Ovary (tissue), 9 donors: ENCODE results near the gene SIGLEC6. TPM values are rescaled to one million over a fixed set of nuclear protein-coding genes. Genes with fewer than 3 reads are reported as not detected.

Source experiments
- DNase-seq, 5 donors: peaks; one replicate each; pipeline ENCODE4 v3.0.0-alpha.2; 2019 to 2020
- H3K27ac ChIP-seq, 2 donors: fragments of 200-600 bp; one replicate each; pipeline versions ENCODE4 v1.5.1 to v1.8.0; 2019 to 2022
- H3K27me3 ChIP-seq: fragments of 200-600 bp; one replicate; pipeline ENCODE4 v1.8.0; 2022
- H3K36me3 ChIP-seq: fragments of 200-600 bp; sonication (generic); one replicate; pipeline ENCODE4 v1.5.1; 2019
- H3K4me1 ChIP-seq: one replicate; pipeline ENCODE4 v1.8.1; 2013; ENCODE audit warnings: mild to moderate bottlenecking, moderate library complexity; ENCODE audit not compliant: insufficient read depth
- H3K4me3 ChIP-seq: fragments of 200-600 bp; sonication (generic); one replicate; pipeline ENCODE4 v1.5.1; 2017
- H3K9me3 ChIP-seq, 2 donors: fragments of 200-600 bp in 1 of 2; sonication (generic) in 1 of 2; one replicate each; pipeline versions ENCODE4 v1.5.1 to v1.8.1; 2013 to 2019; ENCODE audit warnings: mild to moderate bottlenecking in 1 of 2, moderate library complexity in 1 of 2
- EP300 ChIP-seq: sonication (generic); formaldehyde crosslinking; IDR thresholded peaks from one replicate; pipeline ENCODE4 v1.6.1; 2017; ENCODE audit warnings: antibody characterized with exemption
- POLR2A ChIP-seq: fragments of 450-650 bp; IDR thresholded peaks from one replicate; pipeline ENCODE4 v1.6.1; 2017; ENCODE audit warnings: antibody characterized with exemption, mild to moderate bottlenecking, moderate library complexity
- WGBS, 3 donors: extraction: QIAGEN DNeasy Blood & Tissue Kit in 1 of 3; methylation state at CpG; one replicate each; pipeline versions ENCODE4 v1.1.5 to v1.1.7; 2013 to 2017; 5-methylcytosine and 5-hydroxymethylcytosine counted together
- intact Hi-C, 4 donors: fragments of 100-400 bp; cut with DNase I; formaldehyde crosslinking; loops; one replicate each; pipeline versions ENCODE4 v1.11.0 to v1.15.1; 2022 to 2023
- polyA plus RNA-seq, 2 donors: library from polyadenylated mRNA; stranded (reverse); fragments of 200-250 nt in 1 of 2; fragments of 350-450 nt in 1 of 2; fragmentation: Illumina TruSeq in 1 of 2; extraction: RNeasy Lipid Tissue Mini Kit (QIAGEN cat#74804) in 1 of 2; gene quantifications; one replicate each; pipeline ENCODE4 v1.2.3, GENCODE V29; 2013 to 2014
- total RNA-seq, 7 donors: library from RNA; depleted of rRNA in 2 of 7; stranded (reverse); fragments of >200 nt in 2 of 7; fragmentation: NEBNext Ultra II Directional in 3 of 7; extraction: Animal tissue kit (Norgen Biotek cat#: 25700) in 3 of 7; gene quantifications; one replicate each; pipeline versions ENCODE4 v1.1.0 to v1.2.4, GENCODE V29; 2016 to 2023
- TF ChIP-seq, protein P1 (sequence below), 3 donors: fragments of 450-650 bp in 2 of 3; fragments of 200-600 bp in 1 of 3; IDR thresholded peaks; one replicate each; pipeline versions ENCODE4 v1.5.1 to v1.8.0; 2016 to 2022; ENCODE audit warnings: antibody characterized with exemption in 3 of 3, mild to moderate bottlenecking in 1 of 3
- donor health status: DM: no; HTN: no; CAD: no; lungs with moderate emphysema.
- donor health status: DM: no; HTN: no; CAD: no.
- donor health status: Bipolar disorder and iron deficiency.
- donor health status: DM: yes; HTN: yes; CAD: no.
- donor health status: DM: no; HTN: no; CAD: no.
- donor health status: DM: yes; HTN: yes; CAD: no.

Gene SIGLEC6
- total and polyA plus RNA-seq, 9 donors, result 0.19 to 0.67 (median 0.42) TPM; not detected in 5

DNA sequence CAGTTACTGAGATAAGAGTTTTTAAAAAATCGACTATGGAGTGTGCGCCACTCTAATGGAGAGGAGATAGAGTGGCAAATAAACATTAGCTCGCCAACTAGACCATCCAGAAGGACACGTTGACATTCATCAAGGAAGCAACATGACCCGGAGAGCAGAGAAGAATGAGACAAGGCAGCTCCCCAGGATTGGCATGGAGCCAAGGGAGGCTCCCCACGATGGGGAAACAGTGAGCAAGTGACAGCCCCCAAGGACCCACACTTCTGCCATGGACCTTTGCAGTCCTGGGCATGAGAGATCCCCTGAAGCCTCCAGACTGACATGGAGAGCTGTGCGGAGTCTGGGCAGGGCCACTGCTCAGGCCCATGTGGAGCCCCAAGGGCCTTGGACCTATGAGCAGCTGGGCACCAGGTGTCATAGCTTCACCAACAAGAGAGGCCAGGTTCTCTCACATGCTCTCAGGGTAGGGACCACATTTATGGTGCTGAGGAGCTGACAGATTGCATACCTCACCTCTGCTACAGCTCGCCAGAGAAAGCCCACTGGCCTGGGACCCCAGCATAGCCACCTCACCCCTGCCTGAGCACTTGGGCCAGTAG lies 6.7 kb downstream of the SIGLEC6 start:
- Histone ChIP-seq H3K9me3 (no peaks in the 10 kb centered on the region), H3K27me3 (no peaks in the 10 kb centered on the region), H3K4me3 (no peak overlapping the region), H3K36me3 (no peaks in the 10 kb centered on the region), H3K4me1 (no peaks in the 10 kb centered on the region), H3K27ac (no peak overlapping the region)
- no peak for DNase-seq
- 67 to 81% (median 70%) methylated on average over 8 of the region's 8 CpGs for WGBS, 3 donors
- intact Hi-C loops, result no loop called here
- no peak for TF ChIP-seq EP300
- TF ChIP-seq, protein P1, sequence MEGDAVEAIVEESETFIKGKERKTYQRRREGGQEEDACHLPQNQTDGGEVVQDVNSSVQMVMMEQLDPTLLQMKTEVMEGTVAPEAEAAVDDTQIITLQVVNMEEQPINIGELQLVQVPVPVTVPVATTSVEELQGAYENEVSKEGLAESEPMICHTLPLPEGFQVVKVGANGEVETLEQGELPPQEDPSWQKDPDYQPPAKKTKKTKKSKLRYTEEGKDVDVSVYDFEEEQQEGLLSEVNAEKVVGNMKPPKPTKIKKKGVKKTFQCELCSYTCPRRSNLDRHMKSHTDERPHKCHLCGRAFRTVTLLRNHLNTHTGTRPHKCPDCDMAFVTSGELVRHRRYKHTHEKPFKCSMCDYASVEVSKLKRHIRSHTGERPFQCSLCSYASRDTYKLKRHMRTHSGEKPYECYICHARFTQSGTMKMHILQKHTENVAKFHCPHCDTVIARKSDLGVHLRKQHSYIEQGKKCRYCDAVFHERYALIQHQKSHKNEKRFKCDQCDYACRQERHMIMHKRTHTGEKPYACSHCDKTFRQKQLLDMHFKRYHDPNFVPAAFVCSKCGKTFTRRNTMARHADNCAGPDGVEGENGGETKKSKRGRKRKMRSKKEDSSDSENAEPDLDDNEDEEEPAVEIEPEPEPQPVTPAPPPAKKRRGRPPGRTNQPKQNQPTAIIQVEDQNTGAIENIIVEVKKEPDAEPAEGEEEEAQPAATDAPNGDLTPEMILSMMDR (IDR thresholded peaks at IDR 0.05), result no peak
- TF ChIP-seq POLR2A, result no peak

DNA sequence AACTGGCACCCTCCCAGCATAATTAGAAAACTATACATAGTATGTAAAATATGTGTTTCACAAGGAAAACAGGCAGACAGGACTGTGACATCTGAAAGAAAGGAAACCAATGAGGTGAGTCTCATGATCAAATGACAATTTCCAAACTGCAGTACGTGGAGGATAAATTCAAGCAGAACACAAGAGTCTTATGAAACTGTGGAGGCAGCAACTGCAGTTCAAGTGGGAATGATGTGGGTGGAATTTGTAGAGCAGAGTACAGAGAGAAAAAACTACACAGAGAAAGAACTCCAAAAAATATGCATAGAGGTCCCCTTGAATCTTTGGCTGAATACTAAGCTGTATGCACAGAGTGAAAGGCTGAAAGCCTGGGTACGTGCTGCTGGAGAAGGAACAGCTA lies 9.7 kb downstream of the SIGLEC6 start:
- DNase-seq, result no peak
- TF ChIP-seq EP300 (no peak), POLR2A (no peak)
- TF ChIP-seq, protein P1 (IDR thresholded peaks at IDR 0.05), result no peak
- WGBS, 3 donors, result 52 to 59% (median 58%) methylated on average over 2 of the region's 2 CpGs

DNA sequence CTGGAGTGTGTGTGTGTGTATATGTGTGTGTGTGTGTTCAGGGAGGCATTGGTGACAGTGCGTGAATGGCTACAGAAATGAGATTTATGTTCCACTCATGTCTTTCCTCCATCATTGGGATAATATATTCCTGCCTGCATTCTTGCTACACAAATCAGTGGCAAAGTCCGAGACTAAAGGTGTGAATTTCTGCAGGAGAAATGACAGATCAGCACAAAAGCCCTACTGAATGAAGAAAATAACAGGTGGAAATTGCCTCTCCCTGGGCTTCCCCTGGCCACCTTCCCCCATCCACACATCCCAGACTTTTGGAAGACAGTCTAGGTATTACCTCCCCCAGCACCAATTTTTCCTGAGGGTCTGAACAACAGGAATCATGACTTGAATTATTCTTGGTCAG lies 10.1 kb downstream of the SIGLEC6 start:
- no peak overlapping the region for H3K4me3 ChIP-seq
- intact Hi-C loops, result no loop called here
- no peak for DNase-seq
- no peaks in the 10 kb centered on the region for H3K27me3 ChIP-seq
- H3K36me3 ChIP-seq, result no peaks in the 10 kb centered on the region
- TF ChIP-seq POLR2A (no peak), EP300 (no peak)
- TF ChIP-seq, protein P1 (IDR thresholded peaks at IDR 0.05), result no peak
- H3K4me1 ChIP-seq, result no peaks in the 10 kb centered on the region
- no peak overlapping the region for H3K27ac ChIP-seq
- no peaks in the 10 kb centered on the region for H3K9me3 ChIP-seq
- 66 to 75% (median 74%) methylated on average over 2 of the region's 2 CpGs for WGBS, 3 donors

More for the DNA sequence above, 9.7 kb downstream of the SIGLEC6 start:
- Histone ChIP-seq H3K4me3 (no peak overlapping the region), H3K27ac (no peak overlapping the region), H3K9me3 (no peaks in the 10 kb centered on the region), H3K4me1 (no peaks in the 10 kb centered on the region), H3K27me3 (no peaks in the 10 kb centered on the region), H3K36me3 (no peaks in the 10 kb centered on the region)
- intact Hi-C loops, result no loop called here

DNA sequence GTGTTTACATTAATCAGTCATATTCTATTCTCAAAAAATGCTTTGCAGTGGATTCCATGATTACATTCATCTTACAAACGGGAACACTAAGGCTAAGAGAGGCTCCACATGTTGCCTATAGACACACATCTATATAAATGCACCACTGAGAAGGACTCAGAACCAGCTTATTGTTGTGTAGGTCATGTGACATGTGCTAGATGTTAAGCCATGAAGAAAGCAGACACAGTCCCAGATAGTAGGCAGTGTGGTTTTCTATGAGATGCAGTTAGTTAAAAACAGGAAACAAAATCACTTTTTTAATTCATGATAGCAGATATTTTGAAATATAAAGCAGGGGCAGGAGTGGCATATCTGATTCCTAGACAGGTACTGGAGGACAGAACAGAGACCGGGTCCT lies 10.7 kb downstream of the SIGLEC6 start:
- Histone ChIP-seq H3K4me1 (no peaks in the 10 kb centered on the region), H3K36me3 (no peaks in the 10 kb centered on the region), H3K4me3 (no peak overlapping the region), H3K27ac (no peak overlapping the region), H3K27me3 (no peaks in the 10 kb centered on the region), H3K9me3 (no peaks in the 10 kb centered on the region)
- intact Hi-C loops, result no loop called here
- DNase-seq, result no peak
- WGBS, 3 donors, result 43 to 50% (median 47%) methylated on average over 2 of the region's 2 CpGs
- TF ChIP-seq, protein P1 (IDR thresholded peaks at IDR 0.05), result no peak
- TF ChIP-seq POLR2A (no peak), EP300 (no peak)
